Chondrocyte (in vitro differentiated cells): Measurements from ENCODE around the gene HPDL. TPM values are rescaled to one million over a fixed set of nuclear protein-coding genes. Genes with fewer than 3 reads are reported as not detected.

ENCODE experiments used
- DNase-seq: peaks from one replicate; pipeline ENCODE4 v3.0.0; 2021; ENCODE audit warnings: mixed read lengths, low spot score
- H3K27ac Mint-ChIP-seq: one replicate; pipeline ENCODE4 v1.8.0; 2021; ENCODE audit warnings: mild to moderate bottlenecking, moderate library complexity, mixed read lengths; ENCODE audit not compliant: unreplicated experiment
- H3K27me3 Mint-ChIP-seq: 2 replicates; pipeline ENCODE4 v1.8.0; 2021; ENCODE audit warnings: low read depth, mixed read lengths
- H3K36me3 Mint-ChIP-seq: 2 replicates; pipeline ENCODE4 v1.8.0; 2021; ENCODE audit warnings: low read depth, mixed read lengths
- H3K4me1 Mint-ChIP-seq: 2 replicates; pipeline ENCODE4 v1.8.0; 2021; ENCODE audit warnings: low read depth, mild to moderate bottlenecking, mixed read lengths
- H3K4me3 Mint-ChIP-seq: one replicate; pipeline ENCODE4 v1.8.0; 2021; ENCODE audit warnings: mild to moderate bottlenecking, moderate library complexity, mixed read lengths; ENCODE audit not compliant: unreplicated experiment
- H3K9me3 Mint-ChIP-seq: 2 replicates; pipeline ENCODE4 v1.8.0; 2021; ENCODE audit warnings: low read depth, mixed read lengths
- total RNA-seq: library from RNA; stranded (reverse); gene quantifications from 3 replicates; pipeline ENCODE4 v1.2.1, GENCODE V29; 2021
- TF ChIP-seq, protein P1 (sequence below): fragments of 200-600 bp; sonication (generic); IDR thresholded peaks from 2 replicates; pipeline ENCODE4 v1.5.0; 2021; ENCODE audit warnings: antibody characterized with exemption, mild to moderate bottlenecking, moderate library complexity

The HPDL gene
- total RNA-seq, 1 donor from 2014 or later: 1.0 TPM

DNA sequence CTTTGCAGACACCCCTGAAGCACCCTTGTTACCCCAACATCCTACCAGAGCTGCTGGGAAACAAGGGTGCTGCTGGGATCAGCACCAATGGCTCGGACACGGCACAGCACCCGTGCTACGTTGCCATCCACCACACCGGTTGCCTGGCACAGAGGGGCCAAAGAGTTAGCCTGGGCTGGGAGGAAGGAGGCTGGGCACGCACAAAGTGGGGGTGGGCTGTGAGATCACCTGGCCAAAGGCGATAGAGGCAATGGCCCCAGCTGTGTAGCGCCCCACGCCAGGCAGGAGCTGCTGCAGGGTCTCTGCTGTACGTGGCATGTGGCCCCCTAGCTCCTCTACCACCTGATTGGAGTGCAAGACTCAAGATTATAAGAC lies 5.6 kb downstream of the HPDL start:
- TF ChIP-seq, protein P1, sequence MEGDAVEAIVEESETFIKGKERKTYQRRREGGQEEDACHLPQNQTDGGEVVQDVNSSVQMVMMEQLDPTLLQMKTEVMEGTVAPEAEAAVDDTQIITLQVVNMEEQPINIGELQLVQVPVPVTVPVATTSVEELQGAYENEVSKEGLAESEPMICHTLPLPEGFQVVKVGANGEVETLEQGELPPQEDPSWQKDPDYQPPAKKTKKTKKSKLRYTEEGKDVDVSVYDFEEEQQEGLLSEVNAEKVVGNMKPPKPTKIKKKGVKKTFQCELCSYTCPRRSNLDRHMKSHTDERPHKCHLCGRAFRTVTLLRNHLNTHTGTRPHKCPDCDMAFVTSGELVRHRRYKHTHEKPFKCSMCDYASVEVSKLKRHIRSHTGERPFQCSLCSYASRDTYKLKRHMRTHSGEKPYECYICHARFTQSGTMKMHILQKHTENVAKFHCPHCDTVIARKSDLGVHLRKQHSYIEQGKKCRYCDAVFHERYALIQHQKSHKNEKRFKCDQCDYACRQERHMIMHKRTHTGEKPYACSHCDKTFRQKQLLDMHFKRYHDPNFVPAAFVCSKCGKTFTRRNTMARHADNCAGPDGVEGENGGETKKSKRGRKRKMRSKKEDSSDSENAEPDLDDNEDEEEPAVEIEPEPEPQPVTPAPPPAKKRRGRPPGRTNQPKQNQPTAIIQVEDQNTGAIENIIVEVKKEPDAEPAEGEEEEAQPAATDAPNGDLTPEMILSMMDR: no peak
- Mint-ChIP-seq H3K36me3 (peaks cover 7% of the 10 kb centered on the region), H3K9me3 (no peaks in the 10 kb centered on the region), H3K27ac (no peak overlapping the region), H3K4me3 (no peak overlapping the region), H3K27me3 (no peaks in the 10 kb centered on the region), H3K4me1 (no peaks in the 10 kb centered on the region)
- no peak for DNase-seq

DNA sequence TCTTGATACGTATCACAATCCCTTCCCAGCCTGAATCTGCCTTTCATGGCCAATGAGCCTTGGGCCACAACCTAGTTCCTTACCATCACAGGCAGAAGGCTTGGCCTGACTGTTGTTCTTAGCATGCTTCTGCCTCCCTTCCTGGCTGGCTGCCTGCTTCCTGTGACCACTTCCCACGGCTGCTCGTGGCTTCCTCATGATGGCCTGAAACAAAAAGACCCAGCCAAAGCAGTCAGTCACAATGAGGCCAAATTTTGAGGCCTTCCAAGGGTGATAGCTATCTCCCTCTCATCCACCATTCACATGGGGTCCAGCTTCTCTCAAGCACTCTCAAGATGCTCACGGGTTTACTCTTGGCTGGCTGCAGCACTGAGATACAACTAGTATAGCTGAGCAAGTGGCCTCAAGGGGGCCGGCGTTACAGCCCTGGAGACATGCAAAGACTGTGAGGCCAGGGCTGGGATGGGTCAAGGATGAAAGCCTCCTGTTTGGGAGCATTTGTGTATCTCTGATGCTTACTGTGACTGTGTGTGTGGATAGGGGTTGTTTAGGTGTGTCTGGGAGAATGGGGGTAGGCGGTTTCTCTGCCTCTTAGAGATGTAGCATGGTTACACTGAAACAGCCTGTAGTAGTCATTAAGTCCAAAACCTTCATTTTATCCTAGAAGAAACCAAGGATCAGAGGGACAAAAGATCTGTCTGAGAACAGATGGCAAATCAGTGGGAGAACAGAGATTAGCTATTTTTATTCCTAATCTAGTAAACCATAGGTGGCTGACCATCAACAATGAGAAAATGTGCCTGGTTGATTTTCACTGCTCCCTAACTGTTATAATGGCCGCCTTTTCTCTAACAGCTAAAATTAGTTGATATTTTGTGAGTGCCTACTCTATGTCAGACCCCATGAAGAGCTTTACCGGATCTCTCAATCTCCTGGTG lies 7.9 kb downstream of the HPDL start:
- TF ChIP-seq, protein P1: no peak
- Mint-ChIP-seq H3K9me3 (no peaks in the 10 kb centered on the region), H3K36me3 (peaks cover 6% of the 10 kb centered on the region), H3K4me3 (no peak overlapping the region), H3K4me1 (peaks cover 7% of the 10 kb centered on the region), H3K27ac (no peak overlapping the region), H3K27me3 (no peaks in the 10 kb centered on the region)
- no peak for DNase-seq

DNA sequence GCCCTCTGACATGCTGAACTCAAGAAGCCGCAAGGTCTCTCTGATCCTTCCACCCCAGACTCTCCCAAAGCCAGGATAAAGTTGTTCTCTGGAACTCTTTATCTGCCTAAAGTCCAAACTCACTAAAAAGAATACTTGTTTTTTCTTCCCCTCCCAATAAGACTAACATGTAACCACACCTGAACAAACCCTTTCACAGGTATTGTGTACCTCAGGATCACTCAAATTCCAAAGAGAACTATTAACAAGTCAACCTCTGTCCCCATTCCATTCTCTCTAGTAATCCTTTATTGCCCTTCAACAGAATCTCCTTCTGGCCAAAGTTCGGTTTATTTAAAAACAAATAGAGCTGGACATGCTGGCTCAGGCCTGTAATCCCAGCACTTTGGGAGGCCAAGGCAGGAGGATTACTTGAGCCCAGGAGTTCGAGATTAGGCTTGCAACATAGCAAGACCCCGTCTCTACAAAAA lies 9.2 kb downstream of the HPDL start:
- H3K4me1 Mint-ChIP-seq: peaks cover 16% of the 10 kb centered on the region
- H3K4me3 Mint-ChIP-seq: no peak overlapping the region
- no peak for DNase-seq
- H3K27me3 Mint-ChIP-seq: no peaks in the 10 kb centered on the region
- peaks cover 3% of the 10 kb centered on the region for H3K36me3 Mint-ChIP-seq
- no peaks in the 10 kb centered on the region for H3K9me3 Mint-ChIP-seq
- TF ChIP-seq, protein P1: no peak
- no peak overlapping the region for H3K27ac Mint-ChIP-seq

DNA sequence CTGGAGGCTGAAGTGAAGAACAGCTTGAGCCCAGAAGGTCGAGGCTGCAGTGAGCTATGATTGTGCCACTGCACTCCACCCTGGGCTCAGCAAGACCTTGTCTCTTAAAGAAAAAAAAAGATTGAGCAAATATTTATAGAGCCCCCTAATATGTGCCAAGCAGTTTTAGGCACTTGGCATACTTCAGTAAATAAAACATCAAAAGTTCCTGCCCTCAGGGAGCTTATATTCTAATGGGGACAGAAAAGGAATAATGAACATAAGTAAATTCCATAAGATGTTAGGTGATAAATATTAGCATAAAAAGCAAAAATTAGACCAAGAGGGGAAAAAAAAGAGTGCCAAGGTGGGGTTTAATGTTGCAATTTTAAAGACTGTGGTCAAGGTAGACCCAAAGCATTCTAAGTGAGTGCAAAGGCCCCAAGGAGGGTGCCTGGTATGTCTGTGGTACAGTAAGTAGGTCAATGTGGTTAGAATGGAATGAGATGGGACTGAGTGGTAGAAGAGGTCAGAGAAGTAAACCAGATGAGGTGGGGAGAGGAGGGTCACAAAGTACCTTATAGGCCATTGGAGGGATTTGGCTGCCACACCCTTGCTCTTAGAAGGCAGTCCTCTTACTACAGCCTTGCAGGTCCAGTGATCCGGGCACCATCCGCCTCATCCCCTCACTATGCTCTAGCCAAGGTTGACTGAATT lies 11.1 kb downstream of the HPDL start:
- Mint-ChIP-seq H3K4me3 (no peak overlapping the region), H3K27me3 (no peaks in the 10 kb centered on the region), H3K36me3 (no peaks in the 10 kb centered on the region), H3K27ac (no peak overlapping the region), H3K4me1 (peaks cover 26% of the 10 kb centered on the region), H3K9me3 (no peaks in the 10 kb centered on the region)
- TF ChIP-seq, protein P1: no peak
- DNase-seq: no peak

DNA sequence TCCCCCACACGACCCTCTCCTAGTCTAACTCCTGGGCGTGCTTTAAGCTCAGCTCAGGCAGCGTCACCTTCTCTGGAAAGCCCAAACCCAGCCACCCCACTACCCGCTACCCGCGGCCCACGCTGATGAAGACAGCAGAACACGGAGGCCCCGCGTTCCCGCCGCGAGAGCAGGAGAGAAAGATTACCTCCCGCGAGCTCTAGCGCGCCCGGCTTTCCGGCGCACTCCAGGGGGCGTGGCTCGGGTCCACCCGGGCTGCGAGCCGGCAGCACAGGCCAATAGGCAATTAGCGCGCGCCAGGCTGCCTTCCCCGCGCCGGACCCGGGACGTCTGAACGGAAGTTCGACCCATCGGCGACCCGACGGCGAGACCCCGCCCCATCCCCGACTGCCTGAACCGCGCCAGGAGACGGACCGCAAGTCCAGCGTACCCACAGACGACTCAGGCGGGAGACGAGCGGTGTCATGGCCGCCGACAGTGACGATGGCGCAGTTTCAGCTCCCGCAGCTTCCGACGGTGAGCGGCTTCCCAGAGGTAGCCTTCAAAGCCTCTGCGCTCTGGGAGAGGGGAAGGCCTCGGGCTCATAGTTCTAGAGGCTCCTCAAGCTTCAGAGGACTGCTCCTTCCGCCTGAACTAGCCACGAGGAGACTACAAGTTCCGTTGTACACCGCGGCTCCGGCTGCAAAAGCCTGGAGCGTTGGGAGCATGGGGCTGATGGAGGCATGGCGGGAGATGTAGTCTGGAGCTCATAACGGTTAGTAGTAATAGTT lies 13.3 kb downstream of the HPDL start, which contains the start of the genes MUTYH and TOE1:
Gene MUTYH, minus strand, starts transcription at position 652 of the 770 bp plus-strand sequence. CDS start 5,935 bp downstream, outside the sequence.
Gene TOE1, plus strand, starts transcription at position 382 of the 770 bp plus-strand sequence. Its CDS starts 83 bp downstream, at position 465.
- Mint-ChIP-seq H3K4me1 (peaks cover 26% of the 10 kb centered on the region), H3K27ac (peak within 1 kb of the TSS; percentile 100), H3K36me3 (peaks cover 2% of the 10 kb centered on the region), H3K27me3 (no peaks in the 10 kb centered on the region), H3K9me3 (no peaks in the 10 kb centered on the region), H3K4me3 (peak within 1 kb of the TSS; percentile 100)
- TF ChIP-seq, protein P1: peak; percentile 27
- DNase-seq: peak; percentile 98
